A549 (cell line): Measurements from ENCODE around the gene PNPLA3. TPM values are rescaled to one million over a fixed set of nuclear protein-coding genes. Genes with fewer than 3 reads are reported as not detected.

Source experiments
- ATAC-seq, 2 experiments: fragments of 200-7000 bp in 1 of 2; fragments of >200 bp in 1 of 2; cut with Nextera tagmentation in 1 of 2; cut with Tn5 transposase in 1 of 2; 3 replicates each; pipeline versions ENCODE4 v1.8.0 to v1.9.1; 2018 to 2020; ENCODE audit warnings: mild to moderate bottlenecking in 1 of 2, moderate library complexity in 1 of 2
- CTCF ChIA-PET: fragments of 300-600 bp; sonication (Branson Sonifier 250); formaldehyde crosslinking; extraction: SDS; loops from one replicate; lab custom pipeline; 2021; ENCODE audit warnings: antibody characterized with exemption, inconsistent platforms; lab: Yijun Ruan, JAX
- POLR2A ChIA-PET: fragments of 350-600 bp; formaldehyde crosslinking; extraction: SDS; loops from one replicate; lab custom pipeline; 2021; ENCODE audit warnings: antibody characterized with exemption, inconsistent platforms; lab: Yijun Ruan, JAX
- DNase-seq, 2 experiments: peaks; one replicate each; pipeline versions ENCODE4 v3.0.0 to v3.0.0-alpha.2; 2011 to 2016; ENCODE audit warnings: low read depth in 1 of 2, low spot score in 1 of 2
- FAIRE-seq: peaks from 2 replicates; lab custom pipeline; 2011; peaks lifted over from hg19 to GRCh38; lab: Jason Lieb, UNC
- H3K27ac ChIP-seq, 2 experiments: fragments of >200 bp; sonication (Bioruptor Twin); formaldehyde crosslinking; 3 replicates each; pipeline ENCODE4 v1.5.1; 2016 to 2017
- H3K4me1 ChIP-seq: fragments of >200 bp; sonication (Bioruptor Twin); formaldehyde crosslinking; 3 replicates; pipeline ENCODE4 v1.6.1; 2016
- H3K4me2 ChIP-seq: fragments of >200 bp; sonication (Bioruptor Twin); formaldehyde crosslinking; 3 replicates; pipeline ENCODE4 v1.6.1; 2016
- H3K4me3 ChIP-seq: fragments of >200 bp; sonication (Bioruptor Twin); formaldehyde crosslinking; 3 replicates; pipeline ENCODE4 v1.5.1; 2016
- H3K9me3 ChIP-seq: fragments of >200 bp; sonication (Bioruptor Twin); formaldehyde crosslinking; 3 replicates; pipeline ENCODE4 v1.6.1; 2016
- BHLHE40 ChIP-seq: IDR thresholded peaks from 2 replicates; pipeline ENCODE4 v1.6.1; 2012; ENCODE audit warnings: low read depth, low read length, inconsistent platforms
- CBX2 ChIP-seq: fragments of 200-600 bp; sonication (generic); IDR thresholded peaks from 2 replicates; pipeline ENCODE4 v1.6.1; 2016; ENCODE audit warnings: low read depth, mild to moderate bottlenecking, borderline replicate concordance
- CHD4 ChIP-seq: fragments of 200-600 bp; sonication (generic); IDR thresholded peaks from 2 replicates; pipeline ENCODE4 v1.6.1; 2016; ENCODE audit warnings: antibody characterized with exemption, mild to moderate bottlenecking, borderline replicate concordance
- CTCF ChIP-seq: fragments of >200 bp; sonication (Bioruptor Twin); formaldehyde crosslinking; IDR thresholded peaks from 3 replicates; pipeline ENCODE4 v1.5.1; 2016
- EHMT2 ChIP-seq: fragments of 200-600 bp; sonication (generic); IDR thresholded peaks from 2 replicates; pipeline ENCODE4 v1.6.1; 2016; ENCODE audit warnings: antibody characterized with exemption, low read depth, mild to moderate bottlenecking, moderate library complexity
- ELK1 ChIP-seq: fragments of 150-350 bp; IDR thresholded peaks from 2 replicates; pipeline ENCODE4 v1.6.1; 2014; ENCODE audit warnings: low read depth, mild to moderate bottlenecking, low read length
- EP300 ChIP-seq, 2 experiments: fragments of >200 bp; sonication (Bioruptor Twin); formaldehyde crosslinking; IDR thresholded peaks; 2 replicates in 1 of 2; 3 replicates in 1 of 2; pipeline ENCODE4 v1.6.1; 2016 to 2017
- FOSL2 ChIP-seq, 2 experiments: fragments of 450-650 bp in 1 of 2; fragments of >200 bp in 1 of 2; sonication (Bioruptor Twin) in 1 of 2; formaldehyde crosslinking; IDR thresholded peaks; 2 replicates each; pipeline versions ENCODE4 v1.5.0 to v1.6.1; 2016 to 2020; ENCODE audit warnings: mild to moderate bottlenecking in 1 of 2, moderate library complexity in 1 of 2
- HMGXB4 ChIP-seq: fragments of 250-450 bp; sonication (Bioruptor Pico); IDR thresholded peaks from 2 replicates; pipeline ENCODE4 v1.5.0; 2021; ENCODE audit warnings: mild to moderate bottlenecking, moderate library complexity, borderline replicate concordance
- HOXB13 ChIP-seq: fragments of 250-450 bp; sonication (Bioruptor Pico); IDR thresholded peaks from 2 replicates; pipeline ENCODE4 v1.5.0; 2020; ENCODE audit warnings: low read depth, mild to moderate bottlenecking, moderate library complexity
- KDM1A ChIP-seq: fragments of 200-600 bp; sonication (generic); IDR thresholded peaks from 2 replicates; pipeline ENCODE4 v1.6.1; 2016; ENCODE audit warnings: low read depth, mild to moderate bottlenecking
- RAD21 ChIP-seq, 2 experiments: fragments of >200 bp in 1 of 2; sonication (Bioruptor Twin) in 1 of 2; formaldehyde crosslinking in 1 of 2; IDR thresholded peaks in 1 of 2; conservative IDR thresholded peaks in 1 of 2; 2 replicates in 1 of 2; 3 replicates in 1 of 2; pipeline ENCODE4 v1.6.1; 2012 to 2018; ENCODE audit warnings: inconsistent platforms in 1 of 2
- REST ChIP-seq: fragments of 200-600 bp; sonication (generic); IDR thresholded peaks from 2 replicates; pipeline ENCODE4 v1.6.1; 2016; ENCODE audit warnings: antibody characterized with exemption, mild to moderate bottlenecking, moderate library complexity
- SMC3 ChIP-seq: fragments of >200 bp; sonication (Bioruptor Twin); formaldehyde crosslinking; IDR thresholded peaks from 3 replicates; pipeline ENCODE4 v1.6.1; 2018; ENCODE audit warnings: inconsistent platforms
- ZNF302 ChIP-seq: fragments of 250-450 bp; sonication (Bioruptor Pico); IDR thresholded peaks from 2 replicates; pipeline ENCODE4 v1.9.0; 2021; ENCODE audit warnings: inconsistent platforms, mild to moderate bottlenecking, moderate library complexity
- ZSCAN20 ChIP-seq: fragments of 250-450 bp; sonication (Bioruptor Pico); IDR thresholded peaks from 2 replicates; pipeline ENCODE4 v1.8.0; 2022; ENCODE audit warnings: mild to moderate bottlenecking, moderate library complexity
- WGBS: methylation state at CpG from one replicate; pipeline ENCODE4 v1.1.6; 2017; ENCODE audit errors: missing lambda C conversion rate; 5-methylcytosine and 5-hydroxymethylcytosine counted together
- polyA plus RNA-seq, 4 experiments: library from polyadenylated mRNA; depleted of rRNA in 3 of 4; stranded (reverse); fragments of >200 nt; fragmentation: RNase III in 1 of 4; extraction: RNeasy Plus Mini Kit Qiagen cat#74134 plus additional on column Dnase treatment in 1 of 4; gene quantifications; 2 replicates in 3 of 4; 3 replicates in 1 of 4; pipeline ENCODE4 v1.2.3, GENCODE V29; 2011 to 2017

Gene PNPLA3
- polyA plus RNA-seq, 2 of the 4 experiments (the other 2 are of a cell fraction): 1.3 to 1.8 TPM

- TF ChIP-seq CHD4 (no peak), ELK1 (no peak)
- TF ChIP-seq, all 56 proteins: peak for 0
Observed at GRCh38 chr22:43992331-43992821, 68.8 kb downstream of the PNPLA3 start (continued).

- no peak for FAIRE-seq
- ChIA-PET POLR2A (interaction anchor here (1.0 to 1.4 kb wide), 2 partner anchors 93 to 634 kb away, joined by 5 read pairs; no protein-coding TSS in a partner anchor), CTCF (interaction anchor here (0.6 to 7.9 kb wide), 88 partner anchors 8 to 691 kb away, joined by 3 to 166 read pairs (median 4); partner anchors contain the start of genes PARVB and SAMM50)
- 34% methylated on average over 16 of the region's 20 CpGs for WGBS
- Histone ChIP-seq H3K4me1 (no peaks in the 10 kb centered on the region), H3K9me3 (no peaks in the 10 kb centered on the region), H3K4me3 (no peak overlapping the region), H3K27ac (no peak overlapping the region), H3K4me2 (no peak overlapping the region)
- peak; percentile 43 to 45 for DNase-seq
- ATAC-seq: peak; percentile 83 to 92; a peak in 5 of 6 replicates
- TF ChIP-seq REST (no peak), SMC3 (peak; percentile 85), CTCF (peak; percentile 84), RAD21 (conservative IDR thresholded peaks at IDR 0.05 in 1 of 2, IDR thresholded peaks at IDR 0.05 in 1 of 2) (peak; percentile 82 to 85)
Observed at GRCh38 chr22:43993072-43993760, 69.6 kb downstream of the PNPLA3 start.

- Histone ChIP-seq H3K27ac (no peak overlapping the region), H3K4me3 (no peak overlapping the region), H3K9me3 (no peaks in the 10 kb centered on the region), H3K4me1 (no peaks in the 10 kb centered on the region), H3K4me2 (no peak overlapping the region)
- DNase-seq (no peak), ATAC-seq (no peak), FAIRE-seq (no peak)
- no peak for TF ChIP-seq FOSL2 (IDR thresholded peaks at IDR 0.05)
- no peak for TF ChIP-seq FOSL2 (CRISPR knock-in tag; IDR thresholded peaks at IDR 0.05)
- no peak for TF ChIP-seq EP300 (IDR thresholded peaks at IDR 0.05)
- no peak for TF ChIP-seq CBX2
- WGBS: 96% methylated on average over 9 of the region's 11 CpGs
- POLR2A ChIA-PET: no interaction called here
- CTCF ChIA-PET: interaction anchor here (0.8 to 7.9 kb wide), 45 partner anchors 9 to 690 kb away, joined by 3 to 166 read pairs (median 5); partner anchors contain the start of gene PARVB
Observed at GRCh38 chr22:43994006-43994405, 70.4 kb downstream of the PNPLA3 start.

- WGBS: 84% methylated on average over 9 of the region's 9 CpGs
- POLR2A ChIA-PET: no interaction called here
- Histone ChIP-seq H3K4me3 (no peak overlapping the region), H3K4me1 (no peaks in the 10 kb centered on the region), H3K9me3 (no peaks in the 10 kb centered on the region), H3K27ac (no peak overlapping the region), H3K4me2 (no peak overlapping the region)
- CTCF ChIA-PET: interaction anchor here (1.2 to 7.9 kb wide), 14 partner anchors 10 to 689 kb away, joined by 3 to 166 read pairs (median 11); no protein-coding TSS in a partner anchor
- no peak for ATAC-seq
- no peak for FAIRE-seq
- DNase-seq: no peak
- TF ChIP-seq ZSCAN20 (CRISPR knock-in tag) (no peak), BHLHE40 (no peak), KDM1A (no peak), HOXB13 (CRISPR knock-in tag) (no peak), CTCF (no peak), HMGXB4 (CRISPR knock-in tag) (no peak), EHMT2 (no peak), EP300 (IDR thresholded peaks at IDR 0.05) (no peak), FOSL2 (IDR thresholded peaks at IDR 0.05) (no peak), FOSL2 (CRISPR knock-in tag; IDR thresholded peaks at IDR 0.05) (no peak), ZNF302 (CRISPR knock-in tag) (no peak)
Observed at GRCh38 chr22:43994416-43994815, 70.8 kb downstream of the PNPLA3 start.
